H7 (cell line): Measurements from ENCODE around the gene CUBN. TPM values are rescaled to one million over a fixed set of nuclear protein-coding genes. Genes with fewer than 3 reads are reported as not detected.
A peak's percentile ranks its signal among the peaks of the same experiment; 100 is the strongest.

Experiments used
- DNase-seq: peaks from one replicate; pipeline ENCODE4 v3.0.0; 2012
- H3K27me3 ChIP-seq: 2 replicates; pipeline ENCODE4 v1.6.0; 2011; ENCODE audit warnings: mild to moderate bottlenecking, low read length; ENCODE audit not compliant: control insufficient read depth, insufficient read depth
- H3K36me3 ChIP-seq: replicated peaks from 2 replicates; pipeline ENCODE4 v1.5.1; 2011; ENCODE audit warnings: low read length; ENCODE audit not compliant: control insufficient read depth, insufficient read depth
- H3K4me3 ChIP-seq: 2 replicates; pipeline ENCODE4 v1.5.1; 2011; ENCODE audit warnings: low read depth, mild to moderate bottlenecking, control low read depth, low read length, moderate library complexity; ENCODE audit not compliant: insufficient read depth
- total RNA-seq: library from RNA; depleted of rRNA; stranded (reverse); fragments of >200 nt; shearing (Covaris generic); gene quantifications from 2 replicates; pipeline ENCODE4 v1.2.3, GENCODE V29; 2014

The CUBN gene
- total RNA-seq, 1 experiment from 2014 or later = 0.10 TPM

DNA sequence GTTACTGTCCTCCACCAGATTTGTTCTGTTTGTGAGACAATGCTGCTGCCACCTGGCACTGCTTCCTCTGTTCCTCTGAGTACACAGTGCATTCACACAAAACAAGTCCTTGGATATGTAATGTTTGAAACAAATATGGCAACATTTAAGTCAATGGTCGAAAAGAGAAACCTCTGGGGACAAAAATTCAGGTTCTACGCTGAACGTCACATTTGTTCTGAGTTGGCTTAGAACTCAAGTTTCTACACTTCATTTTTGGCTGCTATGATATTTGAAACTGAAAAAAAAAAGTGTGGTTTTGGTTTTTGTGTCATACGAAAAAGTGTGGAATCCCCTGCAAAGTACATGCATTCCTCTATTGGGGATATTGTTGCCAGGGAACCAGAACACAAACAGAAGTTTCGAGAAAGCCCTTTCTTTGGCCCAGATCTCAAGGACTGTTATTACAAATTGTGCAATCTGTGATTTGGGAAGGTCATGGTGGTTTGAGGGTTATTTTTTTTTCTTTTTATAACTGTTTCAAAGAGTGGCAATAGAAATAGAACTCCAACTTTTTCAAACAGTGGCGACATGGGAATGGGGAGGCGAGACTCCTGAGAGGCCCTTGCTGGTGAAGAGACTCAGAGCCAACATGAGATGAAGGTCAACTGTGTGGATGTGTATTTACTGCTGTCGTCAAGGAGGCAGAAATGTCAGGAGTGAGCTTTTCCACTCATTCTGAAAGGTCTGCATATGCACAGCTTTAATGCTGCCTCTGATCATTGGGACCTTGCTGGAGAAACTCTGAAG, 127.5 kb downstream of the CUBN start:
- DNase-seq = no peak
- Histone ChIP-seq H3K36me3 (no peaks in the 10 kb centered on the region), H3K27me3 (no peaks in the 10 kb centered on the region), H3K4me3 (no peak overlapping the region)

DNA sequence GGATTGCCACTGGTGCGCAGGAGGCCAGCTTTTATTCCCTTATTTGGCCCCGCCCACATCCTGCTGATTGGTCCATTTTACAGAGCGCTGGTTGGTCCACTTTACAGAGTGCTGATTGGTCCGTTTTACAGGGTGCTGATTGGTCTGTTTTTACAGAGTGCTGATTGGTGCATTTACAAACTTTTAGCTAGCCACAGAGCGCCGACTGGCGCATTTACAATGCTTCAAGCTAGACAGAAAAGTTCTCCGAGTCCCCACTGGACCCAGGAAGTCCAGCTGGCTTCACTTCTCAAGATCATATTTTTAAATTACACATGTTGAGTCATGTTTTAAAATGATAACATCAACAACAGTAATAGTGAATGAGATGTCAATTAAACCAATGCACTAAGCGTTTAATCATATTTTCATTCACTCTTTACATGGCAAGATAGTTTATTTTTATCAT, 128.3 kb downstream of the CUBN start:
- Histone ChIP-seq H3K4me3 (no peak overlapping the region), H3K36me3 (no peaks in the 10 kb centered on the region), H3K27me3 (no peaks in the 10 kb centered on the region)
- DNase-seq = no peak

DNA sequence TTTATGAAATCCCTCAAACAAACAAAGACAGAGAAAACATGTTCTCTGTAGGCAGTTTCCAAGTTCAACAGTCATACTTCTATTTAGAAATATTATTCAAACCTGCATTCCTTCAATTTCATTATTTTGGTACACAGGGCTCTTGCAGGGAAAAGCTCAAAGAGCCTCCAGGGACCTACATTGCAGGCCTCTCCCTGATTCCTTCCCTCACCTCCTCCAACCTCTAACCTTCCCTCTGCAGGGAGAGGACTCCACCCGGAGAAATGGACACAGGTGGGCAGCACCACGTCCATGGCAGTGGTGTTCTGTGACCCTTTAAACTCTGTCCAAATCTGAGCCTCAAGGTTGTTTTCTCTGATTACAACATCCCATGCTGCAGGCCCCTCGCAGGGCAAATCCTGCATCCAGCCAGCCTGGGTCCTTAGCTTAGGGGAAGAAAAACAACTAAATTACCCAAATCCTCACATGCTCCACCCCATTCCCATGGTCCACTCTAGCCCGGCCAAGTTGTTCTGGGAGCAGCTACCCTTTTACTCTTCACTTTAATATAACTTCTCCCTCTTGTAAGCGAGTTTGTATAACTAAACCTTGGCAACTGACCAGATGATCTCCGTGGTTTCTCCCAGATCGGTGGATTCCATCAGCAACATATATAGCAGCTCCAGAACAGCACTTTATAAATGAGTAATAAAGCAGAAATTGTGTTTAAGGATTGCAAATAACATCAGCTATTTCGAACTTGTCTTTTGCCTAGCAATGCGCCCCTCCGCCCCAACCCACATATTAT, 129.8 kb downstream of the CUBN start:
- H3K27me3 ChIP-seq = no peaks in the 10 kb centered on the region
- no peak overlapping the region for H3K4me3 ChIP-seq
- H3K36me3 ChIP-seq = no peaks in the 10 kb centered on the region
- no peak for DNase-seq

DNA sequence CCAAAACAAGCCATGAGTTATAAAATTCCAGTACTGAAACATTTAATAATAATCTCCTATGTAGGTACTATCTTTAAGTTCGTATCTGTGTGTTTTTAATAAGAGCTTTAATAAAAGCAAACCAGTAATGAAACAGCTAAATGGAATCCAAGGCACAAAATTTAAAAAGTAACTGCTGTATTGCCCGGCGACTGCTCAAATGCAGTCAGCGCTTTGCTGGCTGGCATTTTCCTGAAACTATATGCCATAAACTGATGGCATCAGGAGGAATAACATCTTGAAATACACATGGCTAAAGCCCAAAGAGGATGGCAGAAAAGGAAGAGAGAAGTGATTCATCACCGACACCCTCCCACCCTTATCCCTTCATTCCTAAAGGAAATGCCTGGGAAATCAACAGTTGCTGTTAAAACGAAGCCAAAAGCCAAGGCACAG, 133.1 kb downstream of the CUBN start:
- Histone ChIP-seq H3K4me3 (no peak overlapping the region), H3K27me3 (no peaks in the 10 kb centered on the region), H3K36me3 (no peaks in the 10 kb centered on the region)
- no peak for DNase-seq

DNA sequence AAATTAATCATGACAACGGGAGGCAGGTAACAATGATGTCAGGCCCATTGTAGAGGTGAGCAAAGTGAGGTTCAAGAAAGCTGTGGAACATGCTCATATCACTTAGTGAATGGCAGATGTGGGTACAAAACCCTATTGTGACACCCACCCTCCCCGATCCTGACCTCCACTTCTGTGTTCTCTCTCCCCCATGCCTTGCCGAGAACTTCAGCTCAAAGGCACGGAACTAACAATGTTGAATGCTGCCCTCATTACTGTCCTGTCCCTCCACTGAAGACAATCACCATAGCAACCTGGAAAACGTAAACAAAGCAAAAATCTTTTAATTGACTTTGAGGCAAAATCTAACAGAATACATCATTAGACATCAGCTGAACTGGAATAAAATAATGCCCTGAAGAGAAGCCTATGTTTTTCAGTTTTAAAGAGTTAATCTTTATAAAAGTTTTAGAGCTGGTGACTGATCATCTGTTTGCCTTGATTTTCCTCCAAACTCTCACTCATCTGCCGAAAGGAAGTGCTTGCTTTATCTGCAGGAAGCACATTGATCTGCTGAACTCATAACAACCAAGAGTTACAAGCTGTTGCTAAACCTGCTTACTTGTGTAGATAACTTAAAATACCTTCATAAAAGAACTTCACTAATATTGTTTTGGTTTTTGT, 133.6 kb downstream of the CUBN start:
- no peaks in the 10 kb centered on the region for H3K27me3 ChIP-seq
- no peak for DNase-seq
- no peak overlapping the region for H3K4me3 ChIP-seq
- no peaks in the 10 kb centered on the region for H3K36me3 ChIP-seq

DNA sequence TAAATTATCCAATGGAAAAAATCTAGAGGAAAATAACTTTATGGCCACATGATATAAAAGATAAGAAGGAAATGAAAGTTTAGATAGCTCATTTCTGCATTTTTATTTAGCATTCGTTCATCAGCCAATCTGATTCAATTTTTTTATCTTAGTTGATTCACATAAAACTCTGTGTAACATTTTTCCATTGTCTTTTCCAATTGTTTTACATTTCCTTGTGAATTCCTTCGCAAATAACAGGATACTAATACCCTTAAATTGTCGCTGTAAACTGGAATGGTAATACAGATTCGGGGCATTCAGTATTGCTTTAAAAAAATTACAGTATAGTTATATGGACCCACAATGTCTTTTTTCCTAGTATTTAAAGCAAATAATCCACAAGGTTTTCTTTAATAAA, 136.4 kb downstream of the CUBN start:
- H3K27me3 ChIP-seq = no peaks in the 10 kb centered on the region
- no peaks in the 10 kb centered on the region for H3K36me3 ChIP-seq
- DNase-seq = no peak
- H3K4me3 ChIP-seq = no peak overlapping the region

DNA sequence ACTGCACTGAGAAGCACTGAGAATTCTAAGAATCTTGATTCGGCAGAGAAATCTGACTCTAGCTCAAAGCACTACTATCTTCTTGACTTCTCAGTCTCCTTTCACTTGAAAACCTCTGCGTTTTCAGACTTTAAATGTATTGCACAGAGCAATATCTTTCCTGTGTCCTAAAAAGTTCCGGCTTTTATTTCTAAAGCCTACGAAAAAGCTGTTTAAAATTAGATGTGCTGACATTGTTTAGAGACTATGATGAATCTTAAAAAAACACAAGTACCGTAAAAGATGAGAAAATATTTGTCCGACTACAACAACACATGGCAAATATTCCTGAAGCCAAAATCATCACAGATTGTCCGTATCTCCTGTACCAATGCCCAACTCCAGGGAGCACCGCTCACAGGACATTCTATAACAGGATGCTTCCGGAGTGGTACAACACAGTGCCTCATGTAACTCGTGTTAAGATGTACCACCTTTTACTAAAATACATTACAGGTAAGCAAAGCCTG, 136.9 kb downstream of the CUBN start:
- Histone ChIP-seq H3K4me3 (no peak overlapping the region), H3K27me3 (no peaks in the 10 kb centered on the region), H3K36me3 (no peaks in the 10 kb centered on the region)
- no peak for DNase-seq

DNA sequence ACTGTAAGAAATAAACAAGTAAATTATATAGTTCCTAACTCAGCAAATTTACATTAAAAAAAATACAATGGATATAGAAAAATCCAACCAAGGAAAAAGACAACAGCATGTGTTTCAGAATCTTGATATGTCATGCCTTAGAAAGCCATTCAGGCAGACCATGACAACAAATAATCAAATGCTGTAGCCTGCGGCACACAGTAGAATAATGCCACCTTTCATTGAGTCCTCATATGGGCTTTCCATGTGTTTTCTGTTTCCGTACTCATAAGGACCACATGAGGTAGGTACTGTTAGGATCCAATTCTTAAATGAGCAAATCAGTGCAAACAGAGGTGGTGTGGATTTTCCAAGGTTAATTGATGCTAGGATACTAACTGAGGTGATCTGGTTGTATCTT, 138.6 kb downstream of the CUBN start:
- Histone ChIP-seq H3K27me3 (no peaks in the 10 kb centered on the region), H3K36me3 (no peaks in the 10 kb centered on the region), H3K4me3 (no peak overlapping the region)
- DNase-seq = no peak

DNA sequence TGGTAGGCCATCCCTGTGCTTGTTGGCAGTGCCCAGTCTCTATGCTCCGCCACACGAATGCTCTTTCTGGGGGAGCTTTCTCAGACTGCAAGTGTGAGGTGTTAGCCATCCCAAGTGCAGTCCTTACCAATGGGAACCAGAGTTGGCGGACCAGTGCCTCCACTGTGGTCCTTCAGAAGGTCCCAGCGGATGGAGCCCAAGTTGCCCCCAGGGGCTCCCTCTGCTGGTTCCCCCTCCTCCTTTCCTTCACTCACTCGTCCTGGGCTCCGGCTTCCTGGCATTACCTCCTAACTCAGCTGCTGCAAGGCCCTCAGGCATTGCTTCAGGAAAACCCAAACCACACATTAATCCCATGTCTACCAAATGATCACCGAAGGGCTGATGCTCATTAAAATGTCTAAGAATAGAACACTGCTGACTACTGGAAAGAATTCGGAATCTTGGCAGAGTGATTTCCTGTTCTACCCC, 139.8 kb downstream of the CUBN start:
- DNase-seq = peak; percentile 39
- H3K4me3 ChIP-seq = no peak overlapping the region
- no peaks in the 10 kb centered on the region for H3K36me3 ChIP-seq
- no peaks in the 10 kb centered on the region for H3K27me3 ChIP-seq

DNA sequence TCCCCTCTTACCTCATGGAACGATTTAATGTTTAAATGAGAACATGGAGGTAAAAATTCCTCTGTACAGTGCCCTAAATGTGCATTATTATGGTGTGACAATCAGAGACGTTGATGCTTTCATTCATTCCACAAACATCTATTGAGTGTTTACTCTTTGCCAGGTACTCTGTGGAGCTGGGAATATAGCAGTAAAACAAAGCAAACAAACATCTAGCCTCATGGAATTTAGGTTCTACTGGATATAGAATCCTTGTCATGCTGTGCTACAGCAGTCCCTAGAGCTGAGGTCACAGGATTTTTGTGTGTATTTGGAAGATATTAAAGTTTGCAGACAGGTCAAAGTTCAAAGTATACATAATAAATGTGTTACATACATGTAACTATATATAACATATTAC, 140.7 kb downstream of the CUBN start:
- H3K4me3 ChIP-seq = no peak overlapping the region
- H3K27me3 ChIP-seq = no peaks in the 10 kb centered on the region
- no peaks in the 10 kb centered on the region for H3K36me3 ChIP-seq
- DNase-seq = no peak

DNA sequence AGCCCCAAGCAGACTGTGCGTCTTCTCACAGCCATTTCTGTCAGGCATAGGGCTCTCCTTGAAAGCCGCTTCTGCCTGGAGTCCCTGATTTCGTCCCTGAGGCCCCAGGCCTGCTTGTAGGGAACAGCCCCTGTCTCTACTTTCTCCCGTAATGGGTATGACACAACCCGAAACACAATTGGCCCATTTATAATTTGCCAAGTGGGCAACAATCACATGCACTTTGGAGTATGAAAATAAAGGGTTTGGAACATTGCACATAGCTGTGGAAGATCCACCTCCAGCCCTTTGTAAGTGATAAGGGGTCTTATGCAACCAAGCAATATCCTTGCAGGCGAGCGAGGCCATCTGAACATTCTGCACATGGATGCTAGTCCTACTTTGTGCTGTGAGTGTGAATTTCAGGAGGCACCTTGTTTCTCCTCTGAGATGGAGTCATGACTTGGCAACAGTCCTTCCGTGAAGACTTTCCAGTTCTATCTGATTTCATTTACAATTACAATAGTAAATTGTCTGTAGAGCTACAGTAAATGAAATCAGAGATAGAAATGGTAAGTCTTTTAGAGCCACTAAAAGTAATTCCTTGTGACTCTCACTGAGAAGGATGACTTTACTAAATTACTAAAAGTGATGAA, 141.5 kb downstream of the CUBN start:
- Histone ChIP-seq H3K27me3 (no peaks in the 10 kb centered on the region), H3K4me3 (no peak overlapping the region), H3K36me3 (no peaks in the 10 kb centered on the region)
- no peak for DNase-seq

DNA sequence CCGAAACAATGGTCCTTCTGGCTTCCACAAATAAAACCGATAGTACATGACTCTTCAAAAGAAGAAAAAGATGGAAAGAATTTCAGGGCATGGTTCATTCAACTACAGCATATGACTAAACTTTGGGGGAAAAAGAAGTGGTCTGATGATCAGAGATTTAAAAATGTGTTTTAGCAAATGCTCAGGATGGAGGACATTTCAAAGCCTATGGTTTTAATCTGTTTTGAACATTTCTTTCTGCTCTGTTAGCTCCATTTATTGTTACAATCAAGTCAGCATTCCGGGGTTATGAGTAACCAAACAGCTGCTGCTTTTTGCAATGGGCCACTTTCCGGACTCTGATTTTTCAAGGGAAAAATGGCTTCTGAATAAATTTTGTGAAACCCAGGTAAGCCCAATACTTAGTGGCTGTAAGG, 142.4 kb downstream of the CUBN start:
- Histone ChIP-seq H3K36me3 (no peaks in the 10 kb centered on the region), H3K4me3 (no peak overlapping the region), H3K27me3 (no peaks in the 10 kb centered on the region)
- no peak for DNase-seq

DNA sequence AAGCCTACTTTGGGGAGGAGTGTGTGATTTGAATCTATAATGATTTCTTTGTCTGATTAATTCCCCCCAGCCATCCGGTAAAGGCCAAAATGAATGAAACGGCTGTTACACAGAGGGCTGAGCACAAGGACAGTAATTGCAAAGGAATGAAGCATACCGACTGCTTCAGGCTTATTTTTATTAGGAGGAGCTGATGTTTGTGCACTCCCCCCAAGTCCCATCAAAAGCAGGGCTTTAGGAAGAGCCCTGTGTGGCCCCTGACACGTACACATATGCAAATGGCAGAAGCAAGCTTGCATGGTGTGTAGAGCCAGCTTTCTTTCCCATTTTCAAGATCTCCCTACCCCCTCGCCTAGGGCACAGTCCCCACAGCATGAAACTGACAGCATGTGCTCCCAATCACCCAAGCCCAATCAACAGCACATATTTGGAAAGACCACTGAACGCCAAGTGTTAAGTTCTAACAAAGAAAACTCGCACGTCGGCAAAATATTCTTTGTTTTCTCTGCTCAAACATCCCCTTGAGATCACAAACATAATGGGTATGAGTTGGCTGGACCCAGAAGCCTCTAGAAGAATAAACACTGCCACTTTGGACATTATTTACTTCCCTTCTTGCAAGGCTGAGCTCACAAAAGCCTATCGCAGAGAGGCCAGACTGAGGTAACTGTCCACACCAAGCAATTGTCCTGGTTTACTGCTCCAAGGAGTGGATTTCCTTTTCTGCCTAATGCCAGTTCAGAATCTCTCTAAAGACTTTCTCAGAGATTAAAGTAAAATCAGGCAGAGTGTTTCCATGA, 143.0 kb downstream of the CUBN start:
- DNase-seq = no peak

DNA sequence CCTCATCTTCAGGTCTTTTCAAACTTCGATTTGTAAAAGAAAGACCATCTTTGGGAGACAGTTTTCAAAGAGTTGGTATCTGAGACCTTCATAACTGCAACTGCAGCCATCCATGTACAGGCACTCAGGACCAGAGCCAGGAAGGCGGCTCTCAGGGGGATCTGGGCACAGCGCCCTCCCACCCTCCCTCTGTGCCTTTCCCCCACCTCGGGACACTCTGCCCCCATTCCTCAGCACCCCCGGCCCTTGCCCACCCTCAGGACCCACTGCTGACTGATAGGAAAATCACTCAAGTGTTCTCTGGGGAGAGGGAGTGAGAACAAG, 143.6 kb downstream of the CUBN start:
- H3K27me3 ChIP-seq = no peaks in the 10 kb centered on the region
- no peaks in the 10 kb centered on the region for H3K36me3 ChIP-seq
- H3K4me3 ChIP-seq = no peak overlapping the region
- no peak for DNase-seq

More for the DNA sequence above, 143.0 kb downstream of the CUBN start:
- no peaks in the 10 kb centered on the region for H3K36me3 ChIP-seq
- no peak overlapping the region for H3K4me3 ChIP-seq
- no peaks in the 10 kb centered on the region for H3K27me3 ChIP-seq
